ENCODE data around the gene SGSM2. TPM values are rescaled to one million over a fixed set of nuclear protein-coding genes. Genes with fewer than 3 reads are reported as not detected.

The SGSM2 gene
- total and polyA plus RNA-seq, 4 donors: 5.5 to 17.5 (median 12.4) TPM

- Histone ChIP-seq H3K27me3 (ENCODE audit: control insufficient read depth in 4 of 4, insufficient read depth in 4 of 4, low read length in 3 of 4) (no peaks in the 10 kb centered on the region), H3K27ac (ENCODE audit: low read depth in 1 of 2, low read length in 2 of 2) (no peak overlapping the region), H3K9me3 (ENCODE audit: control insufficient read depth in 4 of 4, low read length in 3 of 4) (no peaks in the 10 kb centered on the region), H3K4me3 (ENCODE audit: low read depth in 1 of 3, low read length in 3 of 3) (no peak overlapping the region), H3K9ac (ENCODE audit: low read depth in 1 of 2, low read length in 2 of 2) (no peak overlapping the region), H3K4me1 (ENCODE audit: control insufficient read depth in 4 of 4, insufficient read depth in 4 of 4, low read length in 3 of 4) (peaks cover 0 to 14% (median 8%) of the 10 kb centered on the region in 4 donors), H3K36me3 (ENCODE audit: control insufficient read depth in 4 of 4, insufficient read depth in 3 of 4, low read depth in 1 of 4, low read length in 3 of 4) (peaks cover 10 to 61% (median 53%) of the 10 kb centered on the region in 4 donors)
- 93% methylated on average over 3 of the region's 3 CpGs for WGBS
- no peak for DNase-seq (ENCODE audit: low spot score)
- TF ChIP-seq, protein P1, sequence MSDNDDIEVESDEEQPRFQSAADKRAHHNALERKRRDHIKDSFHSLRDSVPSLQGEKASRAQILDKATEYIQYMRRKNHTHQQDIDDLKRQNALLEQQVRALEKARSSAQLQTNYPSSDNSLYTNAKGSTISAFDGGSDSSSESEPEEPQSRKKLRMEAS (IDR thresholded peaks at IDR 0.05): no peak
- TF ChIP-seq NR2F2 (IDR thresholded peaks at IDR 0.05): no peak
- TF ChIP-seq TAF1 (conservative IDR thresholded peaks at IDR 0.05): no peak
- TF ChIP-seq FOXA1 (IDR thresholded peaks at IDR 0.05): no peak
Observed at GRCh38 chr17:2331303-2331702, 6.0 kb upstream of the SGSM2 start.

- Histone ChIP-seq H3K9ac (ENCODE audit: low read depth in 1 of 2, low read length in 2 of 2) (peak overlapping the region; percentile 80 to 90), H3K4me1 (ENCODE audit: control insufficient read depth in 4 of 4, insufficient read depth in 4 of 4, low read length in 3 of 4) (peaks cover 0 to 28% (median 21%) of the 10 kb centered on the region in 4 donors), H3K36me3 (ENCODE audit: control insufficient read depth in 4 of 4, insufficient read depth in 3 of 4, low read depth in 1 of 4, low read length in 3 of 4) (peaks cover 2 to 39% (median 35%) of the 10 kb centered on the region in 4 donors), H3K27ac (ENCODE audit: low read depth in 1 of 2, low read length in 2 of 2) (peak overlapping the region; percentile 9 to 94), H3K9me3 (ENCODE audit: control insufficient read depth in 4 of 4, low read length in 3 of 4) (no peaks in the 10 kb centered on the region), H3K4me3 (ENCODE audit: low read depth in 1 of 3, low read length in 3 of 3) (peak overlapping the region; percentile 73 to 100 (median 97)), H3K27me3 (ENCODE audit: control insufficient read depth in 4 of 4, insufficient read depth in 4 of 4, low read length in 3 of 4) (no peaks in the 10 kb centered on the region)
- 3% methylated on average over 17 of the region's 17 CpGs for WGBS
- TF ChIP-seq REST (IDR thresholded peaks at IDR 0.05) (no peak), SP1 (IDR thresholded peaks at IDR 0.05) (no peak), RAD21 (IDR thresholded peaks at IDR 0.05) (no peak), FOXA2 (IDR thresholded peaks at IDR 0.05) (no peak), EGR1 (IDR thresholded peaks at IDR 0.05; ENCODE audit: low read depth in 2 of 2) (no peak), NR2F2 (IDR thresholded peaks at IDR 0.05) (no peak), HNF4A (conservative IDR thresholded peaks at IDR 0.05) (no peak), RXRA (IDR thresholded peaks at IDR 0.05) (no peak), CTCF (IDR thresholded peaks at IDR 0.05; ENCODE audit: low read depth, low read length, missing input control) (no peak), HNF4G (IDR thresholded peaks at IDR 0.05) (no peak), JUND (IDR thresholded peaks at IDR 0.05) (no peak), TAF1 (conservative IDR thresholded peaks at IDR 0.05) (no peak)
- TF ChIP-seq, protein P2, sequence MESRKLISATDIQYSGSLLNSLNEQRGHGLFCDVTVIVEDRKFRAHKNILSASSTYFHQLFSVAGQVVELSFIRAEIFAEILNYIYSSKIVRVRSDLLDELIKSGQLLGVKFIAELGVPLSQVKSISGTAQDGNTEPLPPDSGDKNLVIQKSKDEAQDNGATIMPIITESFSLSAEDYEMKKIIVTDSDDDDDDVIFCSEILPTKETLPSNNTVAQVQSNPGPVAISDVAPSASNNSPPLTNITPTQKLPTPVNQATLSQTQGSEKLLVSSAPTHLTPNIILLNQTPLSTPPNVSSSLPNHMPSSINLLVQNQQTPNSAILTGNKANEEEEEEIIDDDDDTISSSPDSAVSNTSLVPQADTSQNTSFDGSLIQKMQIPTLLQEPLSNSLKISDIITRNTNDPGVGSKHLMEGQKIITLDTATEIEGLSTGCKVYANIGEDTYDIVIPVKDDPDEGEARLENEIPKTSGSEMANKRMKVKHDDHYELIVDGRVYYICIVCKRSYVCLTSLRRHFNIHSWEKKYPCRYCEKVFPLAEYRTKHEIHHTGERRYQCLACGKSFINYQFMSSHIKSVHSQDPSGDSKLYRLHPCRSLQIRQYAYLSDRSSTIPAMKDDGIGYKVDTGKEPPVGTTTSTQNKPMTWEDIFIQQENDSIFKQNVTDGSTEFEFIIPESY (IDR thresholded peaks at IDR 0.05): no peak
- TF ChIP-seq, protein P1 (IDR thresholded peaks at IDR 0.05): no peak
- no peak for DNase-seq (ENCODE audit: low spot score)
Observed at GRCh38 chr17:2335726-2336214, 1.5 kb upstream of the SGSM2 start.

Data from liver (tissue), 9 donors.